ENCODE data around the gene GPR25. TPM values are rescaled to one million over a fixed set of nuclear protein-coding genes. Genes with fewer than 3 reads are reported as not detected.

GPR25 gene, protein sequence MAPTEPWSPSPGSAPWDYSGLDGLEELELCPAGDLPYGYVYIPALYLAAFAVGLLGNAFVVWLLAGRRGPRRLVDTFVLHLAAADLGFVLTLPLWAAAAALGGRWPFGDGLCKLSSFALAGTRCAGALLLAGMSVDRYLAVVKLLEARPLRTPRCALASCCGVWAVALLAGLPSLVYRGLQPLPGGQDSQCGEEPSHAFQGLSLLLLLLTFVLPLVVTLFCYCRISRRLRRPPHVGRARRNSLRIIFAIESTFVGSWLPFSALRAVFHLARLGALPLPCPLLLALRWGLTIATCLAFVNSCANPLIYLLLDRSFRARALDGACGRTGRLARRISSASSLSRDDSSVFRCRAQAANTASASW
- not detected for polyA plus RNA-seq (2013, experiment 1 of 2)
- not detected for polyA plus RNA-seq (2013, experiment 2 of 2)

DNA sequence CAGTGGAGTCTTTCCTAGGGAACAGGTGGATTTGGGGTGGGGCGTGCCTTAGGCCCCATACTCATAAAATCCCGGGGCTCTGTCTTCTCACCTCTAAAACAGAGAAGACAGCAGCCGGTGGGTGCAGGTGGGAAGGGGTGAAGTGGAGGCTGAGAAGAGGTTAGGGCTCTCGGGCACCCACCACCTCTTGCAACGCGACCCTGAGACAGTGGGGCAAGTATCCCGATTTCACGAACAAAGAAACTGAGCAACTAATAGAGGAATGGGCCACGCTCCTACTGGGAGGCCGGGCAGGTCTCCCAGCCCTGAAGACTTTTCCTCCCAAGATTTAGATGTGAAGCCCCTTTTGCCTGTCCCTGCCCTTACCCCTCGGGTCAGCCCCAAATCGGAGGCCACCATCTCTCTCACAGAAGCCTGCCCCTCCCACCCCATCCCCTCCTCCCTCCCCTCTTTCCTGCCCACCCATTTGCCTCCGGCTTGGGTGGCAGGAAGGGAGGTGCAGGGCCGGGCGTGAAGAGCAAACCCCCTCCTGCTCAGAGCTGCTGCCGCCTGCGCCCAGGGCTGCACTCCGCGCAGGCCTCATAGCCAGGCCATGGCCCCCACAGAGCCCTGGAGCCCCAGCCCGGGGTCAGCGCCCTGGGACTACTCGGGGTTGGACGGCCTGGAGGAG is at the start of gene GPR25:
TSS of gene GPR25 (plus strand) at position 536 of the 670 bp plus-strand sequence. CDS start at position 593, 57 bp downstream.
- H3K4me1 ChIP-seq (ENCODE audit: control insufficient read depth, low read depth, low read length) = peaks cover 6% of the 10 kb centered on the region
- no peaks in the 10 kb centered on the region for H3K36me3 ChIP-seq (ENCODE audit: control insufficient read depth, insufficient read depth, low read length)
- H3K23ac ChIP-seq (ENCODE audit: low read length) = no peak within 1 kb of the TSS
- H2BK15ac ChIP-seq (replicated peaks; ENCODE audit: low read depth) = no peak within 1 kb of the TSS
- H3K4me3 ChIP-seq (ENCODE audit: low read length) = no peak within 1 kb of the TSS
- no peak within 1 kb of the TSS for H3K4ac ChIP-seq (ENCODE audit: low read depth, low read length)
- no peaks in the 10 kb centered on the region for H3K79me1 ChIP-seq (ENCODE audit: low read length)
- no peak within 1 kb of the TSS for H2AK5ac ChIP-seq (ENCODE audit: low read length)
- H4K5ac ChIP-seq (ENCODE audit: low read length) = no peak within 1 kb of the TSS
- no peaks in the 10 kb centered on the region for H3K79me2 ChIP-seq (ENCODE audit: control insufficient read depth, insufficient read depth, low read length)
- no peak within 1 kb of the TSS for H2BK120ac ChIP-seq (ENCODE audit: low read depth, low read length)
- DNase-seq = no peak
- H3K9ac ChIP-seq (ENCODE audit: low read length) = no peak within 1 kb of the TSS
- H3K27me3 ChIP-seq (ENCODE audit: insufficient read depth, low read length, poor library complexity) = no peaks in the 10 kb centered on the region
- no peak within 1 kb of the TSS for H4K8ac ChIP-seq (ENCODE audit: low read depth, low read length)
- no peak within 1 kb of the TSS for H3K18ac ChIP-seq (ENCODE audit: low read length)
- WGBS (ENCODE audit: extremely low coverage, insufficient coverage, low lambda C conversion rate) = no CpG with 5 or more reads among the region's 23 CpGs
- H3K4me2 ChIP-seq (ENCODE audit: low read length) = no peak within 1 kb of the TSS
- no peak within 1 kb of the TSS for H3K27ac ChIP-seq (ENCODE audit: low read depth, low read length)
- H3K56ac ChIP-seq (ENCODE audit: low read length) = no peak within 1 kb of the TSS
- H2BK5ac ChIP-seq (ENCODE audit: low read length) = no peak within 1 kb of the TSS

DNA sequence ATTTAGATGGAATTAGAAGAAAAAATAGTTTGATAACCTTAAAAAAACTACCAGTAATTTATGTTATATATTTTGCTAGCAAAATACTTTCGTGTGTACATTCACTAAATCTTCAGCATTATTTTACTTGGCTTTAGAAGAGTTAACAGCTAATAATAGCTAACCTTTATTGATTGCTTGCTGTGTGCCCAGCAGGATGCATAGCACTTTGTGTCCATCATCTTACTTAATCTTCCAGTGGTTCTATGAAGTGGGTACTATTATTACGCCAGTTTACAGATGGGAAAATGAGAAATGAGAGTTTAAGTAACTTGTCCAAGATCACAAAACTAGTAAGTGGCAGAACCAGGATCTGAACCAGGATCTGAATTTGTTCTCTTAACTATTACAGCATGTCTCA is 41.7 kb upstream of the GPR25 start:
- no peak overlapping the region for H4K5ac ChIP-seq (ENCODE audit: low read length)
- no CpG with 5 or more reads among the region's 2 CpGs for WGBS (ENCODE audit: extremely low coverage, insufficient coverage, low lambda C conversion rate)

DNA sequence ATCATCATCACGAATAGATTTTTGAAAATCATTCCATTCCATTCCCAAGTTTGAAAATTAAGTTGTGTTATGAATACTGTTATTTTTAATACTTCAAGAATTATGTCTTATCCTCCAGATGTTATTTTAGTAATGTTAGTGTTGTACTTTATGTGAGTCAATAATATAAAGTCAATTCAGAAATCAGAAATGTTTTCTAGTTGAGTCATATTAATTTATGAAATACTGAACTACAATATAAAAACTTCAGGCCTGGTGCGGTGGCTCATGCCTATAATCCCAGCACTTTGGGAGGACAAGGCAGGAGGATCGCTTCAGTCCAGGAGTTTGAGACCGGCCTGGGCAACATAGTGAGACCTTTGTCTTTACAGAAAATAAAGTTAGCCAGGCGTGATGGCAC is 38.4 kb upstream of the GPR25 start:
- DNase-seq = no peak
- Histone ChIP-seq H3K4me2 (ENCODE audit: low read length) (no peak overlapping the region), H3K4ac (ENCODE audit: low read depth, low read length) (no peak overlapping the region), H3K18ac (ENCODE audit: low read length) (no peak overlapping the region), H4K5ac (ENCODE audit: low read length) (no peak overlapping the region), H2BK15ac (replicated peaks; ENCODE audit: low read depth) (no peak overlapping the region), H3K56ac (ENCODE audit: low read length) (no peak overlapping the region), H3K9ac (ENCODE audit: low read length) (no peak overlapping the region), H3K79me2 (ENCODE audit: control insufficient read depth, insufficient read depth, low read length) (no peaks in the 10 kb centered on the region), H3K79me1 (ENCODE audit: low read length) (peaks cover 1% of the 10 kb centered on the region), H2BK120ac (ENCODE audit: low read depth, low read length) (no peak overlapping the region), H3K27me3 (ENCODE audit: insufficient read depth, low read length, poor library complexity) (no peaks in the 10 kb centered on the region), H3K36me3 (ENCODE audit: control insufficient read depth, insufficient read depth, low read length) (no peaks in the 10 kb centered on the region), H3K23ac (ENCODE audit: low read length) (no peak overlapping the region), H3K27ac (ENCODE audit: low read depth, low read length) (no peak overlapping the region), H3K4me1 (ENCODE audit: control insufficient read depth, low read depth, low read length) (no peaks in the 10 kb centered on the region), H4K8ac (ENCODE audit: low read depth, low read length) (no peak overlapping the region), H3K4me3 (ENCODE audit: low read length) (no peak overlapping the region), H2BK5ac (ENCODE audit: low read length) (no peak overlapping the region), H2AK5ac (ENCODE audit: low read length) (no peak overlapping the region)
- no CpG with 5 or more reads among the region's 5 CpGs for WGBS (ENCODE audit: extremely low coverage, insufficient coverage, low lambda C conversion rate)

More for the DNA sequence above, 41.7 kb upstream of the GPR25 start:
- no peak for DNase-seq
- no peaks in the 10 kb centered on the region for H3K36me3 ChIP-seq (ENCODE audit: control insufficient read depth, insufficient read depth, low read length)
- H3K23ac ChIP-seq (ENCODE audit: low read length) = no peak overlapping the region
- H3K4me1 ChIP-seq (ENCODE audit: control insufficient read depth, low read depth, low read length) = no peaks in the 10 kb centered on the region
- no peak overlapping the region for H3K27ac ChIP-seq (ENCODE audit: low read depth, low read length)
- H3K18ac ChIP-seq (ENCODE audit: low read length) = no peak overlapping the region
- no peak overlapping the region for H2BK15ac ChIP-seq (replicated peaks; ENCODE audit: low read depth)
- no peak overlapping the region for H3K4ac ChIP-seq (ENCODE audit: low read depth, low read length)
- no peak overlapping the region for H2BK120ac ChIP-seq (ENCODE audit: low read depth, low read length)
- no peak overlapping the region for H4K8ac ChIP-seq (ENCODE audit: low read depth, low read length)
- H2AK5ac ChIP-seq (ENCODE audit: low read length) = no peak overlapping the region
- no peak overlapping the region for H3K56ac ChIP-seq (ENCODE audit: low read length)
- H2BK5ac ChIP-seq (ENCODE audit: low read length) = no peak overlapping the region
- no peaks in the 10 kb centered on the region for H3K27me3 ChIP-seq (ENCODE audit: insufficient read depth, low read length, poor library complexity)
- H3K4me3 ChIP-seq (ENCODE audit: low read length) = no peak overlapping the region
- no peak overlapping the region for H3K4me2 ChIP-seq (ENCODE audit: low read length)
- no peaks in the 10 kb centered on the region for H3K79me2 ChIP-seq (ENCODE audit: control insufficient read depth, insufficient read depth, low read length)
- peaks cover 1% of the 10 kb centered on the region for H3K79me1 ChIP-seq (ENCODE audit: low read length)
- no peak overlapping the region for H3K9ac ChIP-seq (ENCODE audit: low read length)

DNA sequence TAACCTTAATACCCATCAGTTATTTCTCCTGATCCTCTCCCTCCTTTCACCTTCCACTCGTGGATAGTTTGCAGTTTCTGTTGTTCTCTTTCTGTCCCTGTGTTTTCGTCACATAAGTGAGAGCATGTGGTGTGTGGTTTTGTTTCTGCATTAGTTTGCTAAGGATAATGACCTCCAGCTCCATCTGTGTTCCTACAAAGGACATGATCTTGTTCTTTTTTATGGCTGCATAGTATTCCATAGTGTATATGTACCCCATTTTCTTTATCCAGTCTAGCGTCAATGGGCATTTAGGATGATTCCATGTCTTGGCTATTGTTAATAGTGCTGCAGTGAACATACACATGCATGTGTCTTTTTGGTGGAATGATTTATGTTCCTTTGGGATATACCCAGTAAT is 36.6 kb upstream of the GPR25 start:
- WGBS (ENCODE audit: extremely low coverage, insufficient coverage, low lambda C conversion rate) = no CpG with 5 or more reads among the region's 3 CpGs
- Histone ChIP-seq H3K4ac (ENCODE audit: low read depth, low read length) (no peak overlapping the region), H4K8ac (ENCODE audit: low read depth, low read length) (no peak overlapping the region), H3K4me2 (ENCODE audit: low read length) (no peak overlapping the region), H3K4me3 (ENCODE audit: low read length) (no peak overlapping the region), H4K5ac (ENCODE audit: low read length) (no peak overlapping the region), H2BK15ac (replicated peaks; ENCODE audit: low read depth) (no peak overlapping the region), H3K27me3 (ENCODE audit: insufficient read depth, low read length, poor library complexity) (no peaks in the 10 kb centered on the region), H3K79me2 (ENCODE audit: control insufficient read depth, insufficient read depth, low read length) (no peaks in the 10 kb centered on the region), H3K23ac (ENCODE audit: low read length) (no peak overlapping the region), H2BK5ac (ENCODE audit: low read length) (no peak overlapping the region), H3K27ac (ENCODE audit: low read depth, low read length) (no peak overlapping the region), H3K56ac (ENCODE audit: low read length) (no peak overlapping the region), H3K18ac (ENCODE audit: low read length) (no peak overlapping the region), H3K36me3 (ENCODE audit: control insufficient read depth, insufficient read depth, low read length) (no peaks in the 10 kb centered on the region), H3K9ac (ENCODE audit: low read length) (no peak overlapping the region), H3K4me1 (ENCODE audit: control insufficient read depth, low read depth, low read length) (no peaks in the 10 kb centered on the region), H2AK5ac (ENCODE audit: low read length) (no peak overlapping the region), H3K79me1 (ENCODE audit: low read length) (no peaks in the 10 kb centered on the region), H2BK120ac (ENCODE audit: low read depth, low read length) (no peak overlapping the region)
- no peak for DNase-seq

DNA sequence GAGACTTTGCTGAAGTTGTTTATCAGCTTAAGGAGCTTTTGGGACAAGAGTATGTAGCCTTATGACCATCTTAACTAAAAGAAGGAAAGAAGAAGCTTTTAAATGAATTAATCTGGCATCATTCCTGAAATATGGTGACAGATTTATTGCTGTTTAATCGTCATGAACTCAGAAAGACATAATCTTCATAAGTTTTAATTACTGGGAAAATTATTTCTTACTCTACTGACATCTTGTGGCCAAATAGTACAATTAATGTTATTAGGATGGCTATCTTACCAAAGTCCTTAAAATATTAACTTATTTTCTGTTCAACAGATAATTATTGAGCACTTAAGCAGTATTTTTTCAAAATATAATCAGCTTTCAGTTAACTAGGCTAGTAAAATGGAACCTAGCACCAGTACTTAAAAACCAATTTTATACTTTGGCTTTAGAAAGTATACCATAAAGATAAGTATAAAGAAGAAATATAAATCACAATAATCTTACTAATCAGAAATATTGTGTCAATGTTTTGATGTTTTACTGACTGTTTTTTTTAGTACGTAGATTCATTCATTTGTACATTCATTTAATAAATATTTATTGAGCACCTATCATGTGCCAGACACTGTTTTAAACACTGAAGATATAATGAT is 34.7 kb upstream of the GPR25 start:
- H4K5ac ChIP-seq (ENCODE audit: low read length) = no peak overlapping the region
- H2BK5ac ChIP-seq (ENCODE audit: low read length) = no peak overlapping the region
- no peak overlapping the region for H2AK5ac ChIP-seq (ENCODE audit: low read length)
- no peak overlapping the region for H3K23ac ChIP-seq (ENCODE audit: low read length)
- no peak overlapping the region for H3K4me2 ChIP-seq (ENCODE audit: low read length)
- no peak overlapping the region for H2BK15ac ChIP-seq (replicated peaks; ENCODE audit: low read depth)
- H3K4me1 ChIP-seq (ENCODE audit: control insufficient read depth, low read depth, low read length) = no peaks in the 10 kb centered on the region
- no peak overlapping the region for H3K56ac ChIP-seq (ENCODE audit: low read length)
- DNase-seq = no peak
- no peak overlapping the region for H3K4me3 ChIP-seq (ENCODE audit: low read length)
- H3K9ac ChIP-seq (ENCODE audit: low read length) = no peak overlapping the region
- H3K4ac ChIP-seq (ENCODE audit: low read depth, low read length) = no peak overlapping the region
- H3K27me3 ChIP-seq (ENCODE audit: insufficient read depth, low read length, poor library complexity) = no peaks in the 10 kb centered on the region
- H3K18ac ChIP-seq (ENCODE audit: low read length) = no peak overlapping the region
- no CpG with 5 or more reads among the region's 2 CpGs for WGBS (ENCODE audit: extremely low coverage, insufficient coverage, low lambda C conversion rate)
- no peaks in the 10 kb centered on the region for H3K36me3 ChIP-seq (ENCODE audit: control insufficient read depth, insufficient read depth, low read length)
- H4K8ac ChIP-seq (ENCODE audit: low read depth, low read length) = no peak overlapping the region
- H2BK120ac ChIP-seq (ENCODE audit: low read depth, low read length) = no peak overlapping the region
- H3K79me1 ChIP-seq (ENCODE audit: low read length) = no peaks in the 10 kb centered on the region
- H3K79me2 ChIP-seq (ENCODE audit: control insufficient read depth, insufficient read depth, low read length) = no peaks in the 10 kb centered on the region
- H3K27ac ChIP-seq (ENCODE audit: low read depth, low read length) = no peak overlapping the region

Data from mesendoderm (in vitro differentiated cells).